ENCODE measurements around the gene COBLL1. TPM values are rescaled to one million over a fixed set of nuclear protein-coding genes. Genes with fewer than 3 reads are reported as not detected.

The COBLL1 gene
- total RNA-seq, 1 experiment from 2014 or later = 5.9 TPM

- no peaks in the 10 kb centered on the region for H3K27me3 Mint-ChIP-seq (ENCODE audit: low read depth)
- no peaks in the 10 kb centered on the region for H3K79me1 ChIP-seq (ENCODE audit: insufficient read depth, low read depth, low read length, poor library complexity, severe bottlenecking)
- H3K79me2 ChIP-seq (ENCODE audit: insufficient read depth, low read length) = no peaks in the 10 kb centered on the region
- no peak overlapping the region for H3K4me3 Mint-ChIP-seq
- H2AFZ ChIP-seq (ENCODE audit: low read length) = no peak overlapping the region
- no peaks in the 10 kb centered on the region for H3K9me3 ChIP-seq (ENCODE audit: control insufficient read depth, low read depth, low read length)
- H3K18ac ChIP-seq (ENCODE audit: insufficient read length, low read depth, low read length) = no peak overlapping the region
- no peaks in the 10 kb centered on the region for H3K27me3 ChIP-seq (ENCODE audit: insufficient read depth, low read length)
- no peaks in the 10 kb centered on the region for H3K4me1 ChIP-seq (ENCODE audit: insufficient read depth, low read length)
- H2BK20ac ChIP-seq (ENCODE audit: low read depth, low read length, poor library complexity, severe bottlenecking) = no peak overlapping the region
- no peak overlapping the region for H3K23ac ChIP-seq (ENCODE audit: insufficient read length, low read depth, low read length)
- H3K23me2 ChIP-seq (ENCODE audit: insufficient read length, low read depth, low read length, poor library complexity, severe bottlenecking) = no peaks in the 10 kb centered on the region
- H3K4me2 ChIP-seq (ENCODE audit: insufficient read depth, insufficient read length, low read length) = no peak overlapping the region
- H2BK120ac ChIP-seq (ENCODE audit: low read depth, low read length, poor library complexity, severe bottlenecking) = no peak overlapping the region
- H3K36me3 Mint-ChIP-seq (ENCODE audit: insufficient read depth in 1 of 3, low read depth in 3 of 3) = no peaks in the 10 kb centered on the region
- no peak overlapping the region for H2BK12ac ChIP-seq (ENCODE audit: insufficient read length, low read depth, low read length)
- H3K9ac ChIP-seq (ENCODE audit: extremely low read depth, insufficient read length, low read length) = no peak overlapping the region
- H3K14ac ChIP-seq (ENCODE audit: insufficient read depth, low read length) = no peak overlapping the region
- no peak overlapping the region for H2BK5ac ChIP-seq (ENCODE audit: insufficient read length, low read length)
- H3K27ac Mint-ChIP-seq = peak overlapping the region in 2 of 3 experiments; percentile 11 to 29; a peak in 3 of 7 replicates
- WGBS (ENCODE audit: extremely low coverage, insufficient read length, low lambda C conversion rate) = no CpG with 5 or more reads among the region's 3 CpGs
- no peak overlapping the region for H3K27ac ChIP-seq (ENCODE audit: insufficient read length, low read depth, low read length)
- no peak for TF ChIP-seq CTCF (conservative IDR thresholded peaks at IDR 0.05)
- H3T11ph ChIP-seq (ENCODE audit: low read length) = no peak overlapping the region
- no peak for DNase-seq
- H4K8ac ChIP-seq (replicated peaks; ENCODE audit: insufficient read length, low read depth, low read length) = no peak overlapping the region
- no peaks in the 10 kb centered on the region for H3K9me3 Mint-ChIP-seq
- no peak overlapping the region for H3K4ac ChIP-seq (ENCODE audit: low read depth, low read length)
- H4K5ac ChIP-seq (ENCODE audit: insufficient read length, low read depth, low read length) = no peak overlapping the region
- H2AK5ac ChIP-seq (ENCODE audit: insufficient read length, low read length) = no peak overlapping the region
- H2BK15ac ChIP-seq (ENCODE audit: low read depth, low read length) = no peak overlapping the region
- no peak overlapping the region for H3K56ac ChIP-seq (ENCODE audit: insufficient read length, low read depth, low read length)
- H3K4me1 Mint-ChIP-seq = peaks cover 9 to 10% of the 10 kb centered on the region in 2 experiments
- no peaks in the 10 kb centered on the region for H4K20me1 ChIP-seq (ENCODE audit: control insufficient read depth, insufficient read depth, insufficient read length)
- no peak overlapping the region for H4K91ac ChIP-seq (ENCODE audit: insufficient read length, low read depth, low read length)
Measured at GRCh38 chr2:164734196-164734595, 107.4 kb downstream of the COBLL1 start.
